BE2C (cell line): ENCODE results near the gene IQSEC2.

Experiments used
- DNase-seq: peaks from one replicate; pipeline ENCODE4 v3.0.0-alpha.2; 2020
- H3K27me3 ChIP-seq: fragments of 250-450 bp; sonication (Bioruptor Pico); 2 replicates; pipeline ENCODE4 v1.5.1; 2020; ENCODE audit warnings: mild to moderate bottlenecking
- H3K36me3 ChIP-seq: fragments of 250-450 bp; sonication (Bioruptor Pico); 2 replicates; pipeline ENCODE4 v1.5.1; 2020; ENCODE audit warnings: mild to moderate bottlenecking
- H3K4me1 ChIP-seq: fragments of 250-450 bp; sonication (Bioruptor Pico); 2 replicates; pipeline ENCODE4 v1.5.1; 2020
- H3K4me3 ChIP-seq: 2 replicates; pipeline ENCODE4 v1.5.1; 2011; ENCODE audit warnings: low read depth, low read length
- H3K9me3 ChIP-seq: fragments of 250-450 bp; sonication (Bioruptor Pico); 2 replicates; pipeline ENCODE4 v1.5.1; 2020
- TF ChIP-seq, protein P1 (sequence below): IDR thresholded peaks from 2 replicates; pipeline ENCODE4 v1.5.1; 2012; ENCODE audit warnings: mild to moderate bottlenecking, low read depth, low read length

IQSEC2 gene

DNA sequence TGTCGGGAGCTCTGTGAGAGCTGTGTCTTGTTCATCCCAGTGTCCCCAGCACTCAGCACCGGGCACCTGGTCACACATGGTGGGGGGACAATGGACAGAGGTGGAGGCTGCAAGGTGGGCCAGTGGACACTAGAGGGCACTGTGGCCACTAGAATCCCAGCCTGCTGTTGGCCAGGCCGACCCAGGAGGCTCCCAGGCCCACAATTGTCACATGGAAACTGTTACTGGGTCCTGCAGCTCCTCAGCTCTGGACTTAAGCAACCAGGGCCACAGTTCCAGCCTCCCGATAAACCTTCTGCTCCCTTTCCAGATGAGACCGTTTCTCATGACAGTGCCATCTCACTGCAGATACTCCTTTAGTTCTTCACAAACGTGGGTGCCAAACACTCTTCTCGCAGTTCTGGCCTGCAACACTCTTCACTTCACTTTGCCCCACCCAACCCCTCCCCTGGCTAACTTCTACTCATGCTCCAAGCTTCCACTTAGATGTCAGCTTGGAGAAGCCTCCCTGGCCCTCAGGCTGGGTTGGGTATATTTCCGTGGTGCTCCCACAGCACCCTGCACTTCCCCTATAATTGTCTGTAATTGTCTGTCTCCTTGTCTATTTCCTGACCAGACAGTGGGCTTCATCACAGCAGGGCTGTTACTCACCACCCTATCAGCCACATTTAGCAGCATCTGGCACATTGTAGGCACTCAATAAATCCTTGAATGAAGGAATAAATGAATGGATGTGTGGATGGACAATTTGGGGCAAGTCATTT lies 3.5 kb upstream of the IQSEC2 start:
- no peaks in the 10 kb centered on the region for H3K27me3 ChIP-seq
- DNase-seq, result peak; percentile 72
- no peaks in the 10 kb centered on the region for H3K36me3 ChIP-seq
- no peak overlapping the region for H3K4me3 ChIP-seq
- no peaks in the 10 kb centered on the region for H3K9me3 ChIP-seq
- TF ChIP-seq, protein P1, sequence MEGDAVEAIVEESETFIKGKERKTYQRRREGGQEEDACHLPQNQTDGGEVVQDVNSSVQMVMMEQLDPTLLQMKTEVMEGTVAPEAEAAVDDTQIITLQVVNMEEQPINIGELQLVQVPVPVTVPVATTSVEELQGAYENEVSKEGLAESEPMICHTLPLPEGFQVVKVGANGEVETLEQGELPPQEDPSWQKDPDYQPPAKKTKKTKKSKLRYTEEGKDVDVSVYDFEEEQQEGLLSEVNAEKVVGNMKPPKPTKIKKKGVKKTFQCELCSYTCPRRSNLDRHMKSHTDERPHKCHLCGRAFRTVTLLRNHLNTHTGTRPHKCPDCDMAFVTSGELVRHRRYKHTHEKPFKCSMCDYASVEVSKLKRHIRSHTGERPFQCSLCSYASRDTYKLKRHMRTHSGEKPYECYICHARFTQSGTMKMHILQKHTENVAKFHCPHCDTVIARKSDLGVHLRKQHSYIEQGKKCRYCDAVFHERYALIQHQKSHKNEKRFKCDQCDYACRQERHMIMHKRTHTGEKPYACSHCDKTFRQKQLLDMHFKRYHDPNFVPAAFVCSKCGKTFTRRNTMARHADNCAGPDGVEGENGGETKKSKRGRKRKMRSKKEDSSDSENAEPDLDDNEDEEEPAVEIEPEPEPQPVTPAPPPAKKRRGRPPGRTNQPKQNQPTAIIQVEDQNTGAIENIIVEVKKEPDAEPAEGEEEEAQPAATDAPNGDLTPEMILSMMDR, result peak; percentile 77
- peaks cover 12% of the 10 kb centered on the region for H3K4me1 ChIP-seq

DNA sequence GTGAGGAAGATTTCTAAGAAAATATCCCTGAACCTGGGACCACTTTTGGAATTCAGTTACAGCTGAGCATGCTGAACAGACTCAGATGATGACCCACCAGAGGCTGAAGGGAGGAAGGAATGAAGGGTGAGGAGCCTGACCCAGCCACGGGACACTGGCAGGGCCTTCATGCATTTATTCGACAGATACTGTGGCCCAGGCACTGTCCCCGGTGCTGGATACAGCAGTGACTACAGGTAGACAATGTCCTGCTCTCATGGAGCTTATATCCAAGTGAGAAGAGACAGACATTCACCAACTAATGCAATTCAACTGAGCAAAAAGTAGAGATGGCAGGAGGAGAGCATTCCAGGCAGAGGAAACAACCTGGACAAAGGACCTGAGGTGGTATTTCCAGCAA lies 2.2 kb upstream of the IQSEC2 start:
- Histone ChIP-seq H3K9me3 (no peaks in the 10 kb centered on the region), H3K27me3 (no peaks in the 10 kb centered on the region), H3K4me3 (no peak overlapping the region), H3K4me1 (peaks cover 11% of the 10 kb centered on the region), H3K36me3 (no peaks in the 10 kb centered on the region)
- DNase-seq, result no peak
- TF ChIP-seq, protein P1, result no peak

- no peak for DNase-seq
- no peaks in the 10 kb centered on the region for H3K36me3 ChIP-seq
- no peaks in the 10 kb centered on the region for H3K27me3 ChIP-seq
- no peaks in the 10 kb centered on the region for H3K9me3 ChIP-seq
- peaks cover 8% of the 10 kb centered on the region for H3K4me1 ChIP-seq
- TF ChIP-seq, protein P1, result no peak
- H3K4me3 ChIP-seq, result no peak overlapping the region
Observed at GRCh38 chrX:53283099-53283498, 1.7 kb upstream of the IQSEC2 start.

- H3K36me3 ChIP-seq, result no peaks in the 10 kb centered on the region
- DNase-seq, result no peak
- H3K27me3 ChIP-seq, result no peaks in the 10 kb centered on the region
- no peak overlapping the region for H3K4me3 ChIP-seq
- H3K9me3 ChIP-seq, result no peaks in the 10 kb centered on the region
- TF ChIP-seq, protein P1, result no peak
- peaks cover 6% of the 10 kb centered on the region for H3K4me1 ChIP-seq
Observed at GRCh38 chrX:53281963-53282695, 745 bp upstream of the IQSEC2 start.

DNA sequence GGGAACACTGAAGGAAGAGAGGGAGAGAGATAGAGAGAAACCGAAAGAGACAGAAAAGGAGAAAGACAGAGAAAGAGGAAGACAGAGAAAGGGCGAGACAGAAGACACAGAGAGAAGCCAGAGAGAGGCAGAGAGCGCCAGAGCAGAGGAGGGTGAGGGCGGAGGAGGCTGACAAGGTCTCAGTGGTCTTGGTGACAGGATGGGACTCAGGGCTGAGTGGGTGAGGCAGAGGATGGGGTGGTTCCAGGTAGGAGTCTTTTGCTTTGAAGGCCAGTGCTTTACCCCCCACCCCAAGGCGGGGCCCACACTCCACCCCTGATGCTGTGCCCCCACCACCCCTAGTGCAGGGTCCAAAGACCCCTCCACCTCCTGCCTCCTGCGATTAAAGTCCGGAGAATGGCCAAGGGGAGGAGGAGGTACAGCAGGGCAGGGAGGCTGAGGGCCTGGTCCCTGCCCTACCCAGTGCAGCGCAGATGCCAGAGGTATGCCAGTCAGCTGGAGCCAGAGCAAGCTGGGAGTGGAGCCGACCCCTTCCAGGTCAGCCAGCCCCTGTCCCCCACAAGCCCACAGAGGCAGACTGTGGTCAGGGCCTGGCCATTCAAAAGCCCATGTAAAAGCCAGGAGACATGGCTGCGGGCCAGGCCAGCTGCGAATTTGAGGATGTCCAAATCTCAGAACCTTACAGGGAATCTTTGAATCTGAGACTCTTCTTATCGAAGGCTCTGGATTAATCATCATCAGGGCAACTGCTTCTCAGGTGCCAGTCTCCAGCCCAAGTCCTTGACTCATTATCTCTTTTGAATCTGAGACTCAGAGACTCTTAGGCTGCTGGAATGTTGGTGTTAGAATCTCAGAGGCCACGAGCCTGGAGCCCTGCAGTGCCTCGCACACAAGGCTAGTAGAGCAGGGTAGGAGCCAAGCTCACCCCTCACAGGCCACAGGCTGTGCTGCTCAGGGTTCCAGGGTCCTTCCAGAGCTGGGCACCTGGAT lies 758 bp downstream of the IQSEC2 start:
- H3K36me3 ChIP-seq, result no peaks in the 10 kb centered on the region
- no peaks in the 10 kb centered on the region for H3K27me3 ChIP-seq
- no peaks in the 10 kb centered on the region for H3K9me3 ChIP-seq
- no peak overlapping the region for H3K4me3 ChIP-seq
- no peak for DNase-seq
- no peaks in the 10 kb centered on the region for H3K4me1 ChIP-seq
- TF ChIP-seq, protein P1, result no peak
